Breast epithelium (tissue), 3 donors: ENCODE data around the gene SYT12.

Experiments
- POLR2A ChIP-seq: fragments of 450-650 bp; IDR thresholded peaks from one replicate; pipeline ENCODE4 v1.6.1; 2016; ENCODE audit warnings: antibody characterized with exemption, mild to moderate bottlenecking, moderate library complexity
- TF ChIP-seq, protein P1 (sequence below), 3 donors: fragments of 450-650 bp; IDR thresholded peaks; one replicate each; pipeline ENCODE4 v1.5.1; 2016 to 2017; ENCODE audit warnings: antibody characterized with exemption in 3 of 3, mild to moderate bottlenecking in 3 of 3, moderate library complexity in 3 of 3

DNA sequence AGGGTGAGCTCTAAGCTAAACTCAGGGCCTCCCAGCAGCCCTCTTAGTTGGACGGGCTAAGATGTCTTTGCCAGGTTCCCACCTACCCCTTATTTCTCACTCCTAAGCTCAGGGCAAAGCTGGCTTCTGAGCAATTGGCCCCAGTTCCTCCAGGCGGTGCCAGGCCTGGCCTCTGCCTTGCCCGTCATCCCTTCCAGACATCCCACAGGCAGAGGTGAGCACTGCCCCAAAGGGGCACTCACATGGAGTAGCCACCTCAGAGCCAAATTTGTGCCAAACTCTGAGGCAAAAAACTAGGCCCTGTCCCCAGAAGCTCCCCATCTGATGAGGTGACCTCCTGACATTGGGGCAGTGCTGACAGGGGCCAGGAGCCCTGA is 43.4 kb downstream of the SYT12 start:
- TF ChIP-seq, protein P1, sequence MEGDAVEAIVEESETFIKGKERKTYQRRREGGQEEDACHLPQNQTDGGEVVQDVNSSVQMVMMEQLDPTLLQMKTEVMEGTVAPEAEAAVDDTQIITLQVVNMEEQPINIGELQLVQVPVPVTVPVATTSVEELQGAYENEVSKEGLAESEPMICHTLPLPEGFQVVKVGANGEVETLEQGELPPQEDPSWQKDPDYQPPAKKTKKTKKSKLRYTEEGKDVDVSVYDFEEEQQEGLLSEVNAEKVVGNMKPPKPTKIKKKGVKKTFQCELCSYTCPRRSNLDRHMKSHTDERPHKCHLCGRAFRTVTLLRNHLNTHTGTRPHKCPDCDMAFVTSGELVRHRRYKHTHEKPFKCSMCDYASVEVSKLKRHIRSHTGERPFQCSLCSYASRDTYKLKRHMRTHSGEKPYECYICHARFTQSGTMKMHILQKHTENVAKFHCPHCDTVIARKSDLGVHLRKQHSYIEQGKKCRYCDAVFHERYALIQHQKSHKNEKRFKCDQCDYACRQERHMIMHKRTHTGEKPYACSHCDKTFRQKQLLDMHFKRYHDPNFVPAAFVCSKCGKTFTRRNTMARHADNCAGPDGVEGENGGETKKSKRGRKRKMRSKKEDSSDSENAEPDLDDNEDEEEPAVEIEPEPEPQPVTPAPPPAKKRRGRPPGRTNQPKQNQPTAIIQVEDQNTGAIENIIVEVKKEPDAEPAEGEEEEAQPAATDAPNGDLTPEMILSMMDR (IDR thresholded peaks at IDR 0.05): no peak
- no peak for TF ChIP-seq POLR2A
